Measurements from ENCODE around the gene OR51L1. TPM values are rescaled to one million over a fixed set of nuclear protein-coding genes. Genes with fewer than 3 reads are reported as not detected.

The OR51L1 gene
- total and polyA plus RNA-seq, 2 of the 4 experiments (the other 2 are of a cell fraction), result not detected

DNA sequence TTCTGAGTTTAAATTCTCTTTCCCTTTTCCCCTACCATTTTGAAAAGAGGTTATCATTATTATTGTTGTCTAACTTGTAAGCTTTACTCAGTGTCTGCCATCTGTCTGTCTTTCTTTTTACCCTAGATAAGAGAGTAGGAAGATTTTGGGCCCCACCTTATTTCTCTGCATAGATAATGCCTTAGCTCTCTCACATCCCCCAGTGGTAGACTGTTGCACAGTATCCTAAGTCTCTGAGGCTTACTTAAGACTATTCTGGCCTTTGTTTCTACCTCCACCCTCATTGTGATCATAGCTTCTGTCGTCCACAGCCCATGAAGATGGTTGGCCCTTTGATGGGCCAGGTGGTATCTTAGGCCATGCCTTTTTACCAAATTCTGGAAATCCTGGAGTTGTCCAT, 3.6 kb upstream of the OR51L1 start:
- H3K4me3 ChIP-seq (ENCODE audit: insufficient read depth, low read depth, low read length), result no peak overlapping the region
- no peak overlapping the region for H2BK120ac ChIP-seq (ENCODE audit: low read depth, low read length)

More for the DNA sequence above, 3.6 kb upstream of the OR51L1 start:
- H2AK5ac ChIP-seq (ENCODE audit: low read depth, low read length), result no peak overlapping the region
- H3K4me1 ChIP-seq (ENCODE audit: control insufficient read depth, insufficient read depth, low read length), result no peaks in the 10 kb centered on the region
- no CpG with 5 or more reads among the region's 1 CpG for WGBS, 2 experiments (ENCODE audit: extremely low coverage in 2 of 2, insufficient read length in 1 of 2)
- H3K18ac ChIP-seq (ENCODE audit: low read depth, low read length), result no peak overlapping the region
- no peak overlapping the region for H3K23ac ChIP-seq (ENCODE audit: low read depth, low read length)
- no peak overlapping the region for H3K4ac ChIP-seq (ENCODE audit: low read depth, low read length)
- no peak overlapping the region for H2BK15ac ChIP-seq (ENCODE audit: low read depth, low read length)
- no peaks in the 10 kb centered on the region for H3K9me3 ChIP-seq (ENCODE audit: control insufficient read depth, insufficient read depth, low read length)
- H2AK9ac ChIP-seq (replicated peaks; ENCODE audit: low read depth, low read length, poor library complexity), result no peak overlapping the region
- H3K9me1 ChIP-seq (ENCODE audit: insufficient read depth, low read length), result no peaks in the 10 kb centered on the region
- in situ Hi-C loops (cut with MboI; ENCODE audit: low sequenced_read_pairs), result loop anchor here (5.0 kb wide), 1 partner anchor 354 kb away; the partner anchor contains the start of gene OR51D1
- H3K27ac ChIP-seq (ENCODE audit: insufficient read depth, low read length), result no peak overlapping the region
- no peak; the same call in 1 of the 2 replicates for ATAC-seq (ENCODE audit: low read depth)
- no peaks in the 10 kb centered on the region for H3K36me3 ChIP-seq (ENCODE audit: control insufficient read depth, insufficient read depth, low read length)
- POLR2A ChIA-PET (ENCODE audit: unreplicated experiment), result no interaction called here
- H4K91ac ChIP-seq (ENCODE audit: insufficient read depth, low read depth, low read length), result no peak overlapping the region
- CTCF ChIA-PET, result interaction anchor here (1.0 to 1.1 kb wide), 2 partner anchors 9 to 354 kb away, joined by 3 to 8 read pairs; partner anchors contain the start of gene OR51D1
- H3K9ac ChIP-seq (ENCODE audit: low read depth, low read length), result no peak overlapping the region
- no peaks in the 10 kb centered on the region for H4K20me1 ChIP-seq (ENCODE audit: insufficient read depth, low read length)
- no peaks in the 10 kb centered on the region for H3K79me1 ChIP-seq (ENCODE audit: low read depth in 1 of 2, low read length in 2 of 2)
- no peak overlapping the region for H4K8ac ChIP-seq (ENCODE audit: low read depth in 2 of 2, low read length in 2 of 2)
- no peaks in the 10 kb centered on the region; the same call in 1 of the 2 replicates for H3K27me3 ChIP-seq (ENCODE audit: control insufficient read depth, insufficient read depth, low read length)
- no peak overlapping the region for H2BK5ac ChIP-seq (ENCODE audit: low read depth, low read length, poor library complexity, severe bottlenecking)
- H3K14ac ChIP-seq (replicated peaks; ENCODE audit: low read depth, low read length), result no peak overlapping the region
- no peak overlapping the region for H3K4me2 ChIP-seq (ENCODE audit: low read depth, low read length)
- no peak overlapping the region for H2BK20ac ChIP-seq (ENCODE audit: low read depth, low read length)
- peak; percentile 12 for DNase-seq
- no peak overlapping the region for H3K56ac ChIP-seq (ENCODE audit: extremely low read depth, insufficient read depth, low read length)
- dilution Hi-C loops (cut with HindIII; ENCODE audit: low sequenced_read_pairs, unreplicated experiment), result no loop called here
- H4K5ac ChIP-seq (ENCODE audit: low read depth, low read length), result no peak overlapping the region
- intact Hi-C loops (cut with micrococcal nuclease), result no loop called here
- H2AFZ ChIP-seq (replicated peaks; ENCODE audit: low read length, poor library complexity), result no peak overlapping the region
- no TSS peak for BruUV-seq (replicated peaks)
- TF ChIP-seq CHD1 (IDR thresholded peaks at IDR 0.05; ENCODE audit: low read depth, low read length) (no peak), FOS (IDR thresholded peaks at IDR 0.05; ENCODE audit: low read depth, low read length) (no peak), CEBPB (IDR thresholded peaks at IDR 0.05; ENCODE audit: low read depth, low read length) (no peak), POLR2A (IDR thresholded peaks at IDR 0.05; ENCODE audit: low read depth, low read length) (no peak), BHLHE40 (IDR thresholded peaks at IDR 0.05; ENCODE audit: low read depth, low read length) (no peak), RFX5 (IDR thresholded peaks at IDR 0.05; ENCODE audit: low read depth, low read length) (no peak), NFE2L2 (IDR thresholded peaks at IDR 0.05; ENCODE audit: low read depth, low read length) (no peak), RCOR1 (IDR thresholded peaks at IDR 0.05; ENCODE audit: insufficient replicate concordance, low read length) (no peak), SMC3 (IDR thresholded peaks at IDR 0.05; ENCODE audit: low read depth, low read length) (peak; percentile 11; the same call in 1 of the 2 replicates), MAZ (IDR thresholded peaks at IDR 0.05; ENCODE audit: borderline replicate concordance, low read depth, low read length) (no peak), RAD21 (IDR thresholded peaks at IDR 0.05; ENCODE audit: low read length) (peak; percentile 45; the same call in 1 of the 2 replicates), MXI1 (IDR thresholded peaks at IDR 0.05; ENCODE audit: borderline replicate concordance, low read depth, low read length) (no peak)
- TF ChIP-seq, protein P1, sequence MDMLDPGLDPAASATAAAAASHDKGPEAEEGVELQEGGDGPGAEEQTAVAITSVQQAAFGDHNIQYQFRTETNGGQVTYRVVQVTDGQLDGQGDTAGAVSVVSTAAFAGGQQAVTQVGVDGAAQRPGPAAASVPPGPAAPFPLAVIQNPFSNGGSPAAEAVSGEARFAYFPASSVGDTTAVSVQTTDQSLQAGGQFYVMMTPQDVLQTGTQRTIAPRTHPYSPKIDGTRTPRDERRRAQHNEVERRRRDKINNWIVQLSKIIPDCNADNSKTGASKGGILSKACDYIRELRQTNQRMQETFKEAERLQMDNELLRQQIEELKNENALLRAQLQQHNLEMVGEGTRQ (IDR thresholded peaks at IDR 0.05; ENCODE audit: low read depth, low read length), result no peak
- TF ChIP-seq, protein P2, sequence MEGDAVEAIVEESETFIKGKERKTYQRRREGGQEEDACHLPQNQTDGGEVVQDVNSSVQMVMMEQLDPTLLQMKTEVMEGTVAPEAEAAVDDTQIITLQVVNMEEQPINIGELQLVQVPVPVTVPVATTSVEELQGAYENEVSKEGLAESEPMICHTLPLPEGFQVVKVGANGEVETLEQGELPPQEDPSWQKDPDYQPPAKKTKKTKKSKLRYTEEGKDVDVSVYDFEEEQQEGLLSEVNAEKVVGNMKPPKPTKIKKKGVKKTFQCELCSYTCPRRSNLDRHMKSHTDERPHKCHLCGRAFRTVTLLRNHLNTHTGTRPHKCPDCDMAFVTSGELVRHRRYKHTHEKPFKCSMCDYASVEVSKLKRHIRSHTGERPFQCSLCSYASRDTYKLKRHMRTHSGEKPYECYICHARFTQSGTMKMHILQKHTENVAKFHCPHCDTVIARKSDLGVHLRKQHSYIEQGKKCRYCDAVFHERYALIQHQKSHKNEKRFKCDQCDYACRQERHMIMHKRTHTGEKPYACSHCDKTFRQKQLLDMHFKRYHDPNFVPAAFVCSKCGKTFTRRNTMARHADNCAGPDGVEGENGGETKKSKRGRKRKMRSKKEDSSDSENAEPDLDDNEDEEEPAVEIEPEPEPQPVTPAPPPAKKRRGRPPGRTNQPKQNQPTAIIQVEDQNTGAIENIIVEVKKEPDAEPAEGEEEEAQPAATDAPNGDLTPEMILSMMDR (conservative IDR thresholded peaks at IDR 0.05; ENCODE audit: low read depth, low read length), result peak; percentile 34
- TF ChIP-seq, protein P3, sequence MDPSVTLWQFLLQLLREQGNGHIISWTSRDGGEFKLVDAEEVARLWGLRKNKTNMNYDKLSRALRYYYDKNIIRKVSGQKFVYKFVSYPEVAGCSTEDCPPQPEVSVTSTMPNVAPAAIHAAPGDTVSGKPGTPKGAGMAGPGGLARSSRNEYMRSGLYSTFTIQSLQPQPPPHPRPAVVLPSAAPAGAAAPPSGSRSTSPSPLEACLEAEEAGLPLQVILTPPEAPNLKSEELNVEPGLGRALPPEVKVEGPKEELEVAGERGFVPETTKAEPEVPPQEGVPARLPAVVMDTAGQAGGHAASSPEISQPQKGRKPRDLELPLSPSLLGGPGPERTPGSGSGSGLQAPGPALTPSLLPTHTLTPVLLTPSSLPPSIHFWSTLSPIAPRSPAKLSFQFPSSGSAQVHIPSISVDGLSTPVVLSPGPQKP (IDR thresholded peaks at IDR 0.05; ENCODE audit: borderline replicate concordance, low read depth, low read length), result no peak
